Endodermal cell (in vitro differentiated cells): ENCODE measurements around the gene IFNAR2. TPM values are rescaled to one million over a fixed set of nuclear protein-coding genes. Genes with fewer than 3 reads are reported as not detected.
A peak's percentile ranks its signal among the peaks of the same experiment; 100 is the strongest.

Experiments
- DNase-seq: peaks from one replicate; pipeline ENCODE4 v3.0.0-alpha.2; 2017
- H3K27ac ChIP-seq: 2 replicates; pipeline ENCODE4 v1.5.1; 2013; ENCODE audit warnings: mild to moderate bottlenecking, low read depth, low read length, moderate library complexity
- H3K27me3 ChIP-seq: 2 replicates; pipeline ENCODE4 v1.6.1; 2013; ENCODE audit warnings: mild to moderate bottlenecking, low read length, moderate library complexity; ENCODE audit not compliant: insufficient read depth, control insufficient read depth, poor library complexity, severe bottlenecking
- H3K36me3 ChIP-seq: 2 replicates; pipeline ENCODE4 v1.7.0; 2013; ENCODE audit warnings: mild to moderate bottlenecking, low read length, moderate library complexity; ENCODE audit not compliant: control insufficient read depth, insufficient read depth
- H3K4me1 ChIP-seq: one replicate; pipeline ENCODE4 v1.7.0; 2013; ENCODE audit warnings: low read length; ENCODE audit not compliant: control insufficient read depth, insufficient read depth
- H3K4me3 ChIP-seq: 2 replicates; pipeline ENCODE4 v1.5.1; 2013; ENCODE audit warnings: mild to moderate bottlenecking, low read length, moderate library complexity
- H3K9ac ChIP-seq: 2 replicates; pipeline ENCODE4 v1.6.1; 2013; ENCODE audit warnings: mild to moderate bottlenecking, low read length, moderate library complexity; ENCODE audit not compliant: poor library complexity, severe bottlenecking; ENCODE audit errors: extremely low read depth
- H3K9me3 ChIP-seq: 2 replicates; pipeline ENCODE4 v1.6.1; 2013; ENCODE audit warnings: mild to moderate bottlenecking, low read length, moderate library complexity; ENCODE audit not compliant: control insufficient read depth
- H3K27ac Mint-ChIP-seq: 2 replicates; pipeline ENCODE4 v1.8.0; 2020; ENCODE audit warnings: mixed read lengths
- H3K27me3 Mint-ChIP-seq: 2 replicates; pipeline ENCODE4 v1.8.0; 2021; ENCODE audit warnings: mild to moderate bottlenecking, mixed read lengths; ENCODE audit not compliant: insufficient read depth
- H3K36me3 Mint-ChIP-seq: 2 replicates; pipeline ENCODE4 v1.8.0; 2020; ENCODE audit warnings: low read depth, mixed read lengths
- H3K4me1 Mint-ChIP-seq: 2 replicates; pipeline ENCODE4 v1.8.0; 2020; ENCODE audit warnings: mixed read lengths
- H3K4me3 Mint-ChIP-seq: 2 replicates; pipeline ENCODE4 v1.8.0; 2020; ENCODE audit warnings: mild to moderate bottlenecking, moderate library complexity, mixed read lengths
- H3K9me3 Mint-ChIP-seq: 2 replicates; pipeline ENCODE4 v1.8.0; 2020; ENCODE audit warnings: mild to moderate bottlenecking, mixed read lengths
- CTCF ChIP-seq: fragments of 200-600 bp; sonication (generic); conservative IDR thresholded peaks from 2 replicates; pipeline ENCODE4 v1.5.0; 2021; ENCODE audit warnings: antibody characterized with exemption, mild to moderate bottlenecking
- WGBS, 2 experiments: methylation state at CpG; one replicate each; pipeline versions ENCODE4 v1.1.5 to v1.1.7; 2013; ENCODE audit warnings: missing lambda C conversion rate in 2 of 2, mixed read lengths in 1 of 2; ENCODE audit not compliant: insufficient coverage in 1 of 2, insufficient read length in 1 of 2; 5-methylcytosine and 5-hydroxymethylcytosine counted together
- total RNA-seq, 2 donors: library from RNA; stranded (reverse); fragmentation: NEBNext Ultra II Directional in 1 of 2; extraction: Animal tissue kit (Norgen Biotek cat#: 25700) in 1 of 2; gene quantifications; 2 replicates in 1 of 2; 3 replicates in 1 of 2; pipeline ENCODE4 v1.2.1, GENCODE V29; 2021

Gene IFNAR2
- total RNA-seq, 2 donors from 2014 or later: 14.1 to 27.7 TPM

GRCh38 chr21:33228455-33228854, 1.3 kb upstream of the IFNAR2 start:
- Histone ChIP-seq H3K27ac (no peak overlapping the region), H3K4me1 (peaks cover 7% of the 10 kb centered on the region), H3K9me3 (peaks cover 7% of the 10 kb centered on the region), H3K4me3 (no peak overlapping the region), H3K36me3 (no peaks in the 10 kb centered on the region), H3K27me3 (no peaks in the 10 kb centered on the region), H3K9ac (no peak overlapping the region)
- Mint-ChIP-seq H3K27ac (no peak overlapping the region), H3K27me3 (peaks cover 2% of the 10 kb centered on the region), H3K36me3 (no peaks in the 10 kb centered on the region), H3K4me3 (no peak overlapping the region), H3K4me1 (peaks cover 22% of the 10 kb centered on the region), H3K9me3 (no peaks in the 10 kb centered on the region)
- whole genome bisulfite sequencing, 2 experiments: 98 to 100% methylated on average over 2 of the region's 3 CpGs
- TF ChIP-seq CTCF: no peak
- no peak for DNase-seq

GRCh38 chr21:33229099-33229783, 497 bp upstream of the IFNAR2 start:
- H3K9ac ChIP-seq: no peak overlapping the region
- H3K9me3 Mint-ChIP-seq: no peaks in the 10 kb centered on the region

GRCh38 chr21:33230545-33231324, 997 bp downstream of the IFNAR2 start:
- 5 to 7% methylated on average over 15 to 30 of the region's 30 CpGs for WGBS, 2 experiments
- peak overlapping the region; percentile 58 for H3K9ac ChIP-seq
- peaks cover 7% of the 10 kb centered on the region for H3K4me1 ChIP-seq
- Mint-ChIP-seq H3K36me3 (peaks cover 6% of the 10 kb centered on the region), H3K27ac (peak overlapping the region; percentile 80), H3K27me3 (peaks cover 2% of the 10 kb centered on the region), H3K4me1 (peaks cover 30% of the 10 kb centered on the region), H3K4me3 (peak overlapping the region; percentile 82), H3K9me3 (no peaks in the 10 kb centered on the region)
- peak; percentile 29 for TF ChIP-seq CTCF
- peaks cover 6% of the 10 kb centered on the region for H3K9me3 ChIP-seq
- H3K27ac ChIP-seq: peak overlapping the region; percentile 78
- peak; percentile 86 for DNase-seq
- H3K4me3 ChIP-seq: peak overlapping the region; percentile 90
- no peaks in the 10 kb centered on the region for H3K27me3 ChIP-seq
- no peaks in the 10 kb centered on the region for H3K36me3 ChIP-seq

More at GRCh38 chr21:33229099-33229783, 497 bp upstream of the IFNAR2 start:
- peaks cover 7% of the 10 kb centered on the region for H3K4me1 ChIP-seq
- peaks cover 23% of the 10 kb centered on the region for H3K4me1 Mint-ChIP-seq
- DNase-seq: no peak
- H3K9me3 ChIP-seq: peaks cover 7% of the 10 kb centered on the region
- peak overlapping the region; percentile 82 for H3K4me3 Mint-ChIP-seq
- H3K27ac ChIP-seq: no peak overlapping the region
- H3K27ac Mint-ChIP-seq: no peak overlapping the region
- TF ChIP-seq CTCF: no peak
- H3K36me3 Mint-ChIP-seq: no peaks in the 10 kb centered on the region
- peak overlapping the region; percentile 66 for H3K4me3 ChIP-seq
- no peaks in the 10 kb centered on the region for H3K27me3 ChIP-seq
- 59 to 75% methylated on average over 8 to 15 of the region's 18 CpGs for WGBS, 2 experiments
- peaks cover 2% of the 10 kb centered on the region for H3K27me3 Mint-ChIP-seq
- H3K36me3 ChIP-seq: no peaks in the 10 kb centered on the region
